ENCODE measurements around the gene DNER.

Gene DNER

GRCh38 chr2:229665158-229665557 lies 49.2 kb downstream of the DNER start:
- DNase-seq, result no peak

- no peak for DNase-seq
Observed at GRCh38 chr2:229661478-229661877, 52.9 kb downstream of the DNER start.

DNA sequence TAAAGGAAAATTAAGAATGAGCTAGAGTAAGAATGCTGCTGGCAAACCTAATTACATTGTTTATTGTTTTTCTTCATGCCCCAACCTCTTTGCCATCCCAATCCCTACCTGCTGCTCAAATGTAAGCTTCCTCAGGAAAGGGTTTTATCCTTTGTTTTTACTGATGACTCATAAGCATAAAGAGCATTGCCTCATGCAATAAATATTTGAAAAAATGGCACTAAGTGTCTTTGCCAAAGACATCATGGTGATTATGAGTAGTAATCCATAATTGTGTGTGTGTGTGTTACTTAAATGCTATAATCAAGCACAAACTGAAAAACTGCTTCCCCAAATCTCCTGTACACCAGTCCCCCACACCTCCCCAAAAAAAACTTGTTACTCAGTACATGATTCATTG lies 53.4 kb downstream of the DNER start:
- no peak for DNase-seq

- DNase-seq, result no peak
Observed at GRCh38 chr2:229660391-229660790, 54.0 kb downstream of the DNER start.

DNA sequence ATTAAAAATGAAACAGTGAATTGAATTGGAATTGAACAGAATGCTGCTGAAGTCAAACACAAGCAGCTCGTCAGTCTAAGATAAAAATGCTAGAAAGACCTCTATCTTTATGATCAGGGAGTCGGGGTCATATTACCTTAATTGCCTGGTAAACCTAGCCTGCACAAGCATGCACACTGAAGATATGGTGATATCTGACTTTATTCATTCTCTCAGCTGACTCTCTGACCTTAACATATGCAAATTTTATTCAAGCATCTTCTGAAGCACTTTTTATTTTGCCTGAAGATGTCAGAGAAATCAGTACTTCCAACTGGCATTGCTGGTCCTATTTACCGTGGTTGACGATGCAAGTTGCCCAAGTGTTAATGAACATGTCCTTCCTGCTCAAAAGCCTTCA lies 56.4 kb downstream of the DNER start:
- DNase-seq, result no peak

- DNase-seq, result no peak
Observed at GRCh38 chr2:229654437-229654836, 59.9 kb downstream of the DNER start.

DNA sequence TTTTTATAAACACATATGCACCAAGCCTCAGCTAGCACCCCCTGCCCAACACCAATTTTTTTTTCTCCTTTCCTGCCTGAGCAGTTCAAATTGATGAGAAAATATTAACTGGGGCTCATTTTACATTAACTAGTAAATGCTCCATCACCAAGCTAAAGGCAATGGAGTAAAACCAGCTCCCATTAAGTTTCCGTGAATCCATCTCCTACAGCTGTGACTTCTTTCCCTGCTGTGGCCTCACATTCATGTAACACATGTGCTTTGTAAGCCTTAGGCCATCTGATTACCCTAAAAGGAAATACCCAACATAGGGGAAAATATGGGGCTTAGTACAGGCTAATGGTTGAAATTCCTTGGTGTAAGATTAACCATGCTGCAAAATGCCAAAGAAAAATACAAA lies 60.8 kb downstream of the DNER start:
- no peak for DNase-seq

GRCh38 chr2:229652796-229653195 lies 61.6 kb downstream of the DNER start:
- DNase-seq, result no peak

- no peak for DNase-seq
Observed at GRCh38 chr2:229650901-229651300, 63.5 kb downstream of the DNER start.

DNA sequence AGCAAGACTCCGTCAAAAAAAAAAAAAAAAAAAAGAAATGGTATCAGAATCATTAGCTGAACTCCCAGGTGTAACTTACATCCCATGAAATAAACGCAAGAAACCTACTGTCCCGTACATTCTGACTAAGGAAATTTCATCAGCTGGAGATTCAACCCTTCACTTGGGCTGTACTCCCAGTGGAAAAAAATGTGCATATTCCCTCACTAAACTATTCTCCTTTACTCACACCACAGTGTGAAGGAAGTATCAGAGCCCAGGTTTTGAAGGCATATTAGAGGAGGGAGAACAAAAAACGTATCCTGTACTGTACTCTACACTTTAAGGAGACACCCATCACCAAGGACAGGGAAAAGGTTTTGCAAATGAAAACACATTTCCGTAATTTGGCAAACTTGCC lies 64.3 kb downstream of the DNER start:
- no peak for DNase-seq

DNA sequence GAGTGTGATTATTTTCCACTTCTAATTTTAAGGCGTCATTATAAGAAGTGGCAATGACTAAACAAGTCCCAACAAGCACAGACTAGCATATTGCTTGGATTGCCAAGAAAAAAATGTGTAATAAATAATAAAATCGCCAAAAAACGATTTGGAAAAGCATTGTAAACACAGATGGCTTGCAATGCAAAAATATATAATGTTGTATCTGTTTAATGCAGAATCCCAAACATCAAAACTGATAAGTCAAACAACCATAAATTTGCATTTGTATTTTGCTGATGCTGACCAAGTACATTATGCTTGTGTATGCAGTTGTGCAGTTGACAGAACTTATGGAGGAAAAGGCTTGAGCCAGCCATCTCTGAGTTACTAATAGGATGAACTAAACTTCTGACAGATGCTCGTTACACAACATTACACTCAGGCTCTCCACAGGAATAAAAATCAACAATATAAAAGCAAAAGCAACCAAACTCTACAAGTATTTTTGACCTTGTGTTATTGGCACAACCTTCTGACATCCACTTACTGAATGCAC lies 68.1 kb downstream of the DNER start:
- no peak for DNase-seq

DNA sequence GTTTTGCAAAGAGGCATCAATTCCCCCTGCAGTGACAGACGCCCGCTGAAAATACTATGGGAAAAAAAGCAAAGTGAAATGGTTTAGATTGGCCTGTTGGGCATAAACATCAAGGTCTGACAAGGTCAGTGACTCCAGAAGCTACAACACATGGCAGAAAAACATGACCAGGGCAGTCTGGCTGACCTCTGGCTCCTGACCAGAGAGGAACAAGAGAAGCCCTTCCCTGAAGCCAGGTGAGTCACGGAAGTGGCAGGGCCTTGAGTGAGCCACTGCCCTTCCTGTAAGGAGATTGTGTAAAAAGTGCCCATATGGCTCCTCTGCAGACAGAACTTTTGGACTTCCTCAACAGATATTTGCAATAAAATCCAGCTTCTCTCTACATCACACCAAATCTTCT lies 72.0 kb downstream of the DNER start:
- DNase-seq, result no peak

- no peak for DNase-seq
Observed at GRCh38 chr2:229641676-229642075, 72.7 kb downstream of the DNER start.

DNA sequence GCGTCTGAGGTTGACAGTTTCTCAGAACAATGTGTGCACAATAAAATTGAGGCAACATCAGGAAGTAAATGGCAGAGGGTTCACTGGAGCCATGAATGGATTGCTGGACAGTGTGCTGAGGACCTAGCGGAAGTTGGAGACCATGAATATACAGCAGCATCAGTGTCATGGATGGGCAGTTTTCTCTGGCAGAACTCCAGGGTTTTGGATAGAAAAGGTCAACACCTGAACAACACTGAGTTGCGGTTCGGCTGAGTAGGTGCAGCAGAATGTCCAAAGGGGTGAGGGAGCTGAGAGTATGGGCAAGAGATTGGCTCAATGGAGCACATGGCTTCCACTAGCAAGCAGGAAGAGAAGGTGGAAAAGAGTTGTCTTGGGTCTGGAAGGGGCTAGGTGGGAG lies 73.7 kb downstream of the DNER start:
- no peak for DNase-seq

DNA sequence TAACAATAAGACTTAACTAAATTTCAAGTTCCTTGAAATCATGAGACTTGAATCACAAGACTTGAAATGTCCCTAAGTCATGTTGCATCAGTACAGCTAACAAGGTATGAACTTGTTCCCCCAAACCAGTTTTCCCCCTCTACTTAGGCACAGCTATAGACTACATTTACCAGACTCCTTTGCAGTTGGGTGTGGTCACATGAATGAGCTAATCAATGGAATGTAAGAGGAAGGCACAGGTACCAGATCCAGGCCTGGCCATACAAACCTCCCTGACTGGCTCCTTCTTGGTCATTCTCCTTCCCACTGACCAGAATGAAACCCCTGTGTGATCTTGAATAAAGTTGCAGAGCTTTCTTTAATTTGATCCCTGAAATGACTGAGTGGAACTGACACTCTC lies 77.8 kb downstream of the DNER start:
- DNase-seq, result no peak

- DNase-seq, result no peak
Observed at GRCh38 chr2:229635371-229635680, 79.0 kb downstream of the DNER start.

- no peak for DNase-seq
Observed at GRCh38 chr2:229634601-229635370, 79.6 kb downstream of the DNER start.

GRCh38 chr2:229633556-229633955 lies 80.8 kb downstream of the DNER start:
- no peak for DNase-seq

GRCh38 chr2:229629039-229629438 lies 85.3 kb downstream of the DNER start:
- DNase-seq, result no peak

GRCh38 chr2:229627728-229628127 lies 86.6 kb downstream of the DNER start:
- DNase-seq, result no peak

- no peak for DNase-seq
Observed at GRCh38 chr2:229622495-229623355, 91.6 kb downstream of the DNER start.

GRCh38 chr2:229620759-229621158 lies 93.6 kb downstream of the DNER start:
- DNase-seq, result no peak

GRCh38 chr2:229620289-229620688 lies 94.1 kb downstream of the DNER start:
- no peak for DNase-seq

GRCh38 chr2:229616433-229616832 lies 97.9 kb downstream of the DNER start:
- DNase-seq, result no peak
